Neural cell (in vitro differentiated cells): ENCODE data around the gene PRKCA.

ENCODE experiments used
- EP300 ChIP-seq: fragments of 450-650 bp; conservative IDR thresholded peaks from 2 replicates; pipeline ENCODE4 v1.6.1; 2014; ENCODE audit warnings: antibody characterized with exemption, mild to moderate bottlenecking, moderate library complexity; ENCODE audit not compliant: poor library complexity, severe bottlenecking
- EZH2 ChIP-seq: fragments of 200-600, 300-800 bp; shearing (Covaris generic), sonication (generic); IDR thresholded peaks from 2 replicates; pipeline ENCODE4 v1.6.1; 2014; ENCODE audit warnings: antibody characterized with exemption, low read length, borderline replicate concordance, mild to moderate bottlenecking; ENCODE audit not compliant: insufficient read depth, poor library complexity, severe bottlenecking
- MXI1 ChIP-seq: fragments of 450-650 bp; conservative IDR thresholded peaks from 2 replicates; pipeline ENCODE4 v1.6.1; 2014; ENCODE audit warnings: antibody characterized with exemption, mild to moderate bottlenecking; ENCODE audit not compliant: poor library complexity, severe bottlenecking
- POLR2AphosphoS5 ChIP-seq: IDR thresholded peaks from 2 replicates; pipeline ENCODE4 v1.6.1; 2012
- RAD21 ChIP-seq: fragments of 450-650 bp; conservative IDR thresholded peaks from 2 replicates; pipeline ENCODE4 v1.6.1; 2014; ENCODE audit warnings: antibody characterized with exemption, mild to moderate bottlenecking, moderate library complexity
- SMC3 ChIP-seq: fragments of 450-650 bp; conservative IDR thresholded peaks from 2 replicates; pipeline ENCODE4 v1.6.1; 2014; ENCODE audit warnings: antibody characterized with exemption, mild to moderate bottlenecking, moderate library complexity; ENCODE audit not compliant: poor library complexity
- TAF1 ChIP-seq: IDR thresholded peaks from 2 replicates; pipeline ENCODE4 v1.6.1; 2012; ENCODE audit warnings: low read depth
- TF ChIP-seq, protein P1 (sequence below): fragments of 450-650 bp; IDR thresholded peaks from 2 replicates; pipeline ENCODE4 v1.5.1; 2014; ENCODE audit warnings: antibody characterized with exemption, mild to moderate bottlenecking, moderate library complexity; ENCODE audit not compliant: poor library complexity, severe bottlenecking
- TF ChIP-seq, protein P2 (sequence below): IDR thresholded peaks from 2 replicates; pipeline ENCODE4 v1.6.1; 2012; ENCODE audit warnings: borderline replicate concordance

DNA sequence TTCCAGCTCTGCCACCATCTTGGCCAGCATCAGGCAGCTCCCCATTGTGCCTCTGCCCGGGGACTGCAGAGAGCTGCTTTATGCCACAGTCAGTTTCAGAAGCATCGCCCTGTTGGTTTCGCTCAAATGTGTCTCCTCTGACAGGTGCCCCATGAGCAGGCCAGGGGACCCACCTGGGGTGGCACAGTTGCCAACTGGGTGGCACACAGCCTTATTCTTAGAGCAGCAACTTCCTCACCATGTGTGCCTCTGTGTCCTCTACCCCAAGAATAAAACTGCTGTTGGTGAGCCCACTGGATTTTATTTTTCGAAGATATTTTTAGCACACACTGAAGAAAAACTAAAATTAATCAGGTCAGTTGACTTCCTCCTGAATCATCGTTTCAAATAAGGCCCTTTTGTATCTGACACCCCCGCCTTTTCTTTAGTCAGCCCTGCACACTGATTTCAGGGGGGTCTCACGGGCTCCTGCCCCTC, 487.6 kb downstream of the PRKCA start:
- TF ChIP-seq RAD21 (no peak), POLR2AphosphoS5 (no peak), EZH2 (no peak), MXI1 (no peak), SMC3 (no peak), EP300 (no peak), TAF1 (no peak)
- TF ChIP-seq, protein P1, sequence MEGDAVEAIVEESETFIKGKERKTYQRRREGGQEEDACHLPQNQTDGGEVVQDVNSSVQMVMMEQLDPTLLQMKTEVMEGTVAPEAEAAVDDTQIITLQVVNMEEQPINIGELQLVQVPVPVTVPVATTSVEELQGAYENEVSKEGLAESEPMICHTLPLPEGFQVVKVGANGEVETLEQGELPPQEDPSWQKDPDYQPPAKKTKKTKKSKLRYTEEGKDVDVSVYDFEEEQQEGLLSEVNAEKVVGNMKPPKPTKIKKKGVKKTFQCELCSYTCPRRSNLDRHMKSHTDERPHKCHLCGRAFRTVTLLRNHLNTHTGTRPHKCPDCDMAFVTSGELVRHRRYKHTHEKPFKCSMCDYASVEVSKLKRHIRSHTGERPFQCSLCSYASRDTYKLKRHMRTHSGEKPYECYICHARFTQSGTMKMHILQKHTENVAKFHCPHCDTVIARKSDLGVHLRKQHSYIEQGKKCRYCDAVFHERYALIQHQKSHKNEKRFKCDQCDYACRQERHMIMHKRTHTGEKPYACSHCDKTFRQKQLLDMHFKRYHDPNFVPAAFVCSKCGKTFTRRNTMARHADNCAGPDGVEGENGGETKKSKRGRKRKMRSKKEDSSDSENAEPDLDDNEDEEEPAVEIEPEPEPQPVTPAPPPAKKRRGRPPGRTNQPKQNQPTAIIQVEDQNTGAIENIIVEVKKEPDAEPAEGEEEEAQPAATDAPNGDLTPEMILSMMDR = no peak
- TF ChIP-seq, protein P2, sequence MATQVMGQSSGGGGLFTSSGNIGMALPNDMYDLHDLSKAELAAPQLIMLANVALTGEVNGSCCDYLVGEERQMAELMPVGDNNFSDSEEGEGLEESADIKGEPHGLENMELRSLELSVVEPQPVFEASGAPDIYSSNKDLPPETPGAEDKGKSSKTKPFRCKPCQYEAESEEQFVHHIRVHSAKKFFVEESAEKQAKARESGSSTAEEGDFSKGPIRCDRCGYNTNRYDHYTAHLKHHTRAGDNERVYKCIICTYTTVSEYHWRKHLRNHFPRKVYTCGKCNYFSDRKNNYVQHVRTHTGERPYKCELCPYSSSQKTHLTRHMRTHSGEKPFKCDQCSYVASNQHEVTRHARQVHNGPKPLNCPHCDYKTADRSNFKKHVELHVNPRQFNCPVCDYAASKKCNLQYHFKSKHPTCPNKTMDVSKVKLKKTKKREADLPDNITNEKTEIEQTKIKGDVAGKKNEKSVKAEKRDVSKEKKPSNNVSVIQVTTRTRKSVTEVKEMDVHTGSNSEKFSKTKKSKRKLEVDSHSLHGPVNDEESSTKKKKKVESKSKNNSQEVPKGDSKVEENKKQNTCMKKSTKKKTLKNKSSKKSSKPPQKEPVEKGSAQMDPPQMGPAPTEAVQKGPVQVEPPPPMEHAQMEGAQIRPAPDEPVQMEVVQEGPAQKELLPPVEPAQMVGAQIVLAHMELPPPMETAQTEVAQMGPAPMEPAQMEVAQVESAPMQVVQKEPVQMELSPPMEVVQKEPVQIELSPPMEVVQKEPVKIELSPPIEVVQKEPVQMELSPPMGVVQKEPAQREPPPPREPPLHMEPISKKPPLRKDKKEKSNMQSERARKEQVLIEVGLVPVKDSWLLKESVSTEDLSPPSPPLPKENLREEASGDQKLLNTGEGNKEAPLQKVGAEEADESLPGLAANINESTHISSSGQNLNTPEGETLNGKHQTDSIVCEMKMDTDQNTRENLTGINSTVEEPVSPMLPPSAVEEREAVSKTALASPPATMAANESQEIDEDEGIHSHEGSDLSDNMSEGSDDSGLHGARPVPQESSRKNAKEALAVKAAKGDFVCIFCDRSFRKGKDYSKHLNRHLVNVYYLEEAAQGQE = no peak
